Stomach (tissue), 9 donors: Measurements from ENCODE around the gene KCNC3. TPM values are rescaled to one million over a fixed set of nuclear protein-coding genes. Genes with fewer than 3 reads are reported as not detected.

Experiments used
- DNase-seq, 2 donors: peaks; one replicate each; pipeline versions ENCODE4 v3.0.0 to v3.0.0-alpha.2; 2013 to 2019
- H3K27ac ChIP-seq, 5 donors: fragments of 200-600 bp in 4 of 5; sonication (generic) in 4 of 5; one replicate each; pipeline ENCODE4 v1.5.1; 2013 to 2019; ENCODE audit warnings: mild to moderate bottlenecking in 1 of 5, moderate library complexity in 1 of 5
- H3K27me3 ChIP-seq, 3 donors: fragments of 200-600 bp; sonication (generic); one replicate each; pipeline ENCODE4 v1.5.1; 2017 to 2019; ENCODE audit warnings: mixed run types in 1 of 3
- H3K36me3 ChIP-seq, 4 donors: fragments of 200-600 bp; sonication (generic); 1 replicate in 3 of 4; 2 replicates in 1 of 4; pipeline ENCODE4 v1.5.1; 2016 to 2019
- H3K4me1 ChIP-seq, 4 donors: fragments of 200-600 bp; sonication (generic); one replicate each; pipeline ENCODE4 v1.5.1; 2016 to 2019
- H3K4me3 ChIP-seq, 4 donors: fragments of 200-600 bp; sonication (generic) in 3 of 4; one replicate each; pipeline ENCODE4 v1.5.1; 2016 to 2019; ENCODE audit warnings: mild to moderate bottlenecking in 1 of 4
- H3K9me3 ChIP-seq, 4 donors: fragments of 200-600 bp; sonication (generic); one replicate each; pipeline ENCODE4 v1.5.1; 2016 to 2019
- EP300 ChIP-seq: sonication (generic); formaldehyde crosslinking; IDR thresholded peaks from one replicate; pipeline ENCODE4 v1.6.1; 2017; ENCODE audit warnings: antibody characterized with exemption
- POLR2A ChIP-seq, 4 donors: fragments of 450-650 bp; IDR thresholded peaks; one replicate each; pipeline ENCODE4 v1.6.1; 2016; ENCODE audit warnings: antibody characterized with exemption in 4 of 4, control low read depth in 2 of 4, mild to moderate bottlenecking in 1 of 4, moderate library complexity in 1 of 4
- POLR2AphosphoS5 ChIP-seq, 3 donors: sonication (generic); formaldehyde crosslinking; IDR thresholded peaks; one replicate each; pipeline ENCODE4 v1.6.1; 2016; ENCODE audit warnings: antibody characterized with exemption in 3 of 3
- WGBS, 5 donors: extraction: QIAGEN DNeasy Blood & Tissue Kit in 3 of 5; methylation state at CpG; one replicate each; pipeline versions ENCODE4 v1.1.5 to v1.1.7; 2013 to 2018; 5-methylcytosine and 5-hydroxymethylcytosine counted together
- intact Hi-C: fragments of 100-400 bp; cut with DNase I; formaldehyde crosslinking; loops from one replicate; pipeline ENCODE4 v1.15.1; 2023; ENCODE audit warnings: low total_unique reads
- polyA plus RNA-seq, 3 donors: library from polyadenylated mRNA; stranded (reverse); fragments of 200-250 nt; gene quantifications; one replicate each; pipeline ENCODE4 v1.2.3, GENCODE V29; 2013
- total RNA-seq, 5 donors: library from RNA; depleted of rRNA; stranded (reverse); fragments of >200 nt; gene quantifications; one replicate each; pipeline versions ENCODE4 v1.1.0 to v1.2.3, GENCODE V29; 2014 to 2016
- TF ChIP-seq, protein P1 (sequence below), 7 experiments: fragments of 450-650 bp in 4 of 7; fragments of 200-600 bp in 3 of 7; sonication (generic) in 3 of 7; IDR thresholded peaks; one replicate each; pipeline ENCODE4 v1.5.1; 2016 to 2019; ENCODE audit warnings: antibody characterized with exemption in 7 of 7, control low read depth in 2 of 7, mild to moderate bottlenecking in 1 of 7
- donor health status: healthy with polysubstance abuse.
- donor health status: Bipolar disorder and iron deficiency.
- donor health status: healthy.

KCNC3 gene
- total and polyA plus RNA-seq, 8 donors: 0.25 to 2.3 (median 0.41) TPM; not detected in 2

- H3K4me3 ChIP-seq: no peak overlapping the region
- H3K36me3 ChIP-seq: no peaks in the 10 kb centered on the region
- H3K27ac ChIP-seq: no peak overlapping the region
- DNase-seq: no peak
- intact Hi-C loops: no loop called here
- 85 to 90% (median 88%) methylated on average over 20 of the region's 20 CpGs for WGBS, 5 donors
- H3K9me3 ChIP-seq: no peaks in the 10 kb centered on the region
- TF ChIP-seq POLR2AphosphoS5 (IDR thresholded peaks at IDR 0.05) (no peak), EP300 (no peak), POLR2A (IDR thresholded peaks at IDR 0.05) (no peak)
- TF ChIP-seq, protein P1, sequence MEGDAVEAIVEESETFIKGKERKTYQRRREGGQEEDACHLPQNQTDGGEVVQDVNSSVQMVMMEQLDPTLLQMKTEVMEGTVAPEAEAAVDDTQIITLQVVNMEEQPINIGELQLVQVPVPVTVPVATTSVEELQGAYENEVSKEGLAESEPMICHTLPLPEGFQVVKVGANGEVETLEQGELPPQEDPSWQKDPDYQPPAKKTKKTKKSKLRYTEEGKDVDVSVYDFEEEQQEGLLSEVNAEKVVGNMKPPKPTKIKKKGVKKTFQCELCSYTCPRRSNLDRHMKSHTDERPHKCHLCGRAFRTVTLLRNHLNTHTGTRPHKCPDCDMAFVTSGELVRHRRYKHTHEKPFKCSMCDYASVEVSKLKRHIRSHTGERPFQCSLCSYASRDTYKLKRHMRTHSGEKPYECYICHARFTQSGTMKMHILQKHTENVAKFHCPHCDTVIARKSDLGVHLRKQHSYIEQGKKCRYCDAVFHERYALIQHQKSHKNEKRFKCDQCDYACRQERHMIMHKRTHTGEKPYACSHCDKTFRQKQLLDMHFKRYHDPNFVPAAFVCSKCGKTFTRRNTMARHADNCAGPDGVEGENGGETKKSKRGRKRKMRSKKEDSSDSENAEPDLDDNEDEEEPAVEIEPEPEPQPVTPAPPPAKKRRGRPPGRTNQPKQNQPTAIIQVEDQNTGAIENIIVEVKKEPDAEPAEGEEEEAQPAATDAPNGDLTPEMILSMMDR (IDR thresholded peaks at IDR 0.05): no peak
- H3K27me3 ChIP-seq: peaks cover 2 to 76% (median 13%) of the 10 kb centered on the region in 3 donors
- peaks cover 0 to 7% (median 4%) of the 10 kb centered on the region in 4 donors for H3K4me1 ChIP-seq
These were observed 8.6 kb downstream of the KCNC3 start for GRCh38 chr19:50320596-50320995.

DNA sequence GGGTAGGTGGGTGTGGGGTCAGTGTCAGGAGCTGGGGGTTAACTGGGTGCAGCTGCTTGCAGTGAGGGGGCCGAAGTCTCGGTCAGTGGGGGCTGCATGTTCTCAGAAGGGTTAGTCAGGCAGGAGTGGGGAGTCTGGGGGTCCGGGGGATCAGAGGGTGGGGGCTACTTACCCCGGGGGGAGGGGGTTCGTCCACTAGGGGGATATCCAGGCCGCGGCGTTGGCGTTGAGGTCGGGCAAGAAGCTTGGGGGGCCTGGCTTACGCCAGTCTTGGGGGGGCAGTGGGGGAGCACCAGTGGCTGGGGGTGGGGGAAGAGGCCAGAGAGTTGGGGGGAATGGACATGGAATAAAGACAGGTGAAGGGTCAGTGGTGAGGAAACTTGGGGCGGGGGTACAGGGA lies 9.1 kb downstream of the KCNC3 start:
- no peak for DNase-seq
- peaks cover 0 to 4% (median 0%) of the 10 kb centered on the region in 4 donors for H3K4me1 ChIP-seq
- intact Hi-C loops: no loop called here
- H3K4me3 ChIP-seq: no peak overlapping the region
- no peak overlapping the region for H3K27ac ChIP-seq
- H3K27me3 ChIP-seq: peaks cover 6 to 76% (median 18%) of the 10 kb centered on the region in 3 donors
- no peaks in the 10 kb centered on the region for H3K36me3 ChIP-seq
- no peaks in the 10 kb centered on the region for H3K9me3 ChIP-seq
- WGBS, 5 donors: 86 to 95% (median 91%) methylated on average over 10 to 12 of the region's 12 CpGs
- TF ChIP-seq, protein P1 (IDR thresholded peaks at IDR 0.05): no peak
- no peak for TF ChIP-seq POLR2AphosphoS5 (IDR thresholded peaks at IDR 0.05)
- no peak for TF ChIP-seq EP300
- no peak for TF ChIP-seq POLR2A (IDR thresholded peaks at IDR 0.05)

GRCh38 chr19:50319156-50319555 lies 10.0 kb downstream of the KCNC3 start:
- no peaks in the 10 kb centered on the region for H3K9me3 ChIP-seq
- H3K4me1 ChIP-seq: peaks cover 0 to 4% (median 0%) of the 10 kb centered on the region in 4 donors
- H3K27ac ChIP-seq: no peak overlapping the region
- TF ChIP-seq POLR2A (IDR thresholded peaks at IDR 0.05) (no peak), POLR2AphosphoS5 (IDR thresholded peaks at IDR 0.05) (no peak), EP300 (no peak)
- TF ChIP-seq, protein P1 (IDR thresholded peaks at IDR 0.05): no peak
- no peak for DNase-seq
- H3K4me3 ChIP-seq: no peak overlapping the region
- no peaks in the 10 kb centered on the region for H3K36me3 ChIP-seq
- 81 to 88% (median 85%) methylated on average over 11 of the region's 11 CpGs for WGBS, 5 donors
- H3K27me3 ChIP-seq: peaks cover 10 to 76% (median 27%) of the 10 kb centered on the region in 3 donors
- intact Hi-C loops: no loop called here

GRCh38 chr19:50318438-50318837 lies 10.7 kb downstream of the KCNC3 start:
- Histone ChIP-seq H3K36me3 (no peaks in the 10 kb centered on the region), H3K27ac (no peak overlapping the region), H3K4me3 (no peak overlapping the region), H3K4me1 (peaks cover 0 to 4% (median 0%) of the 10 kb centered on the region in 4 donors), H3K27me3 (peaks cover 10 to 81% (median 34%) of the 10 kb centered on the region in 3 donors), H3K9me3 (no peaks in the 10 kb centered on the region)
- intact Hi-C loops: no loop called here
- DNase-seq: no peak
- TF ChIP-seq POLR2A (IDR thresholded peaks at IDR 0.05) (no peak), POLR2AphosphoS5 (IDR thresholded peaks at IDR 0.05) (no peak), EP300 (no peak)
- TF ChIP-seq, protein P1 (IDR thresholded peaks at IDR 0.05): no peak
- WGBS, 5 donors: 83 to 95% (median 89%) methylated on average over 8 of the region's 8 CpGs
